HG02571 (cell line): ENCODE results near the gene UTRN.
A peak's percentile ranks its signal among the peaks of the same experiment; 100 is the strongest.

Experiments
- ATAC-seq: cut with Tn5 transposase; IDR thresholded peaks from one replicate; pipeline ENCODE4 v1.9.1; 2021; ENCODE audit warnings: mild to moderate bottlenecking, moderate library complexity; ENCODE audit not compliant: unreplicated experiment

UTRN gene

GRCh38 chr6:144284783-144285547 lies at the start of gene UTRN:
UTRN (plus strand) TSS chr6:144285335; CDS start chr6:144291829, 6,494 bp downstream.
- ATAC-seq, result peak; percentile 44

- ATAC-seq, result no peak
Measured at GRCh38 chr6:144244688-144245087, 40.4 kb upstream of the UTRN start.

- ATAC-seq, result no peak
Measured at GRCh38 chr6:144246988-144247387, 38.1 kb upstream of the UTRN start.

GRCh38 chr6:144248003-144248402 lies 37.1 kb upstream of the UTRN start:
- ATAC-seq, result no peak

GRCh38 chr6:144248476-144249301 lies 36.4 kb upstream of the UTRN start:
- ATAC-seq, result no peak

- no peak for ATAC-seq
Measured at GRCh38 chr6:144250276-144250675, 34.9 kb upstream of the UTRN start.

- ATAC-seq, result no peak
Measured at GRCh38 chr6:144252259-144252658, 32.9 kb upstream of the UTRN start.

GRCh38 chr6:144259986-144260385 lies 25.1 kb upstream of the UTRN start:
- ATAC-seq, result no peak

GRCh38 chr6:144262470-144263369 lies 22.4 kb upstream of the UTRN start:
- no peak for ATAC-seq

GRCh38 chr6:144263786-144264185 lies 21.3 kb upstream of the UTRN start:
- no peak for ATAC-seq

- no peak for ATAC-seq
Measured at GRCh38 chr6:144264270-144265060, 20.7 kb upstream of the UTRN start.

- ATAC-seq, result no peak
Measured at GRCh38 chr6:144265061-144265357, 20.1 kb upstream of the UTRN start.

- ATAC-seq, result no peak
Measured at GRCh38 chr6:144265390-144265789, 19.7 kb upstream of the UTRN start.

- no peak for ATAC-seq
Measured at GRCh38 chr6:144266091-144266649, 19.0 kb upstream of the UTRN start.

- no peak for ATAC-seq
Measured at GRCh38 chr6:144268794-144269349, 16.3 kb upstream of the UTRN start.

- no peak for ATAC-seq
Measured at GRCh38 chr6:144277174-144277573, 8.0 kb upstream of the UTRN start.

GRCh38 chr6:144277605-144278227 lies 7.4 kb upstream of the UTRN start:
- no peak for ATAC-seq

- ATAC-seq, result no peak
Measured at GRCh38 chr6:144278659-144279314, 6.3 kb upstream of the UTRN start.
